MM.1S (cell line): Measurements from ENCODE around the gene MCL1.

ENCODE experiments used
- DNase-seq: peaks from one replicate; pipeline ENCODE4 v3.0.0-alpha.2; 2015
- H2AFZ ChIP-seq: fragments of 300-600 bp; sonication (generic); 2 replicates; pipeline ENCODE4 v1.6.0; 2016; ENCODE audit warnings: antibody characterized with exemption, low read length
- H3F3A ChIP-seq: fragments of 300-600 bp; sonication (generic); 2 replicates; pipeline ENCODE4 v1.6.1; 2016; ENCODE audit warnings: mild to moderate bottlenecking, antibody characterized with exemption, low read length, moderate library complexity, mixed read lengths; ENCODE audit not compliant: insufficient read depth
- H3K27ac ChIP-seq: fragments of 300-600 bp; sonication (generic); 2 replicates; pipeline ENCODE4 v1.5.1; 2016; ENCODE audit warnings: mild to moderate bottlenecking, low read length
- H3K27me3 ChIP-seq: fragments of 300-600 bp; sonication (generic); replicated peaks from 2 replicates; pipeline ENCODE4 v1.6.0; 2016; ENCODE audit warnings: low read length; ENCODE audit not compliant: insufficient read depth
- H3K36me3 ChIP-seq: fragments of 300-600 bp; sonication (generic); replicated peaks from 2 replicates; pipeline ENCODE4 v1.6.1; 2016; ENCODE audit warnings: mild to moderate bottlenecking, low read length, mixed read lengths; ENCODE audit not compliant: insufficient read depth
- H3K4me1 ChIP-seq: fragments of 300-600 bp; sonication (generic); 2 replicates; pipeline ENCODE4 v1.6.1; 2016; ENCODE audit warnings: low read length, mixed read lengths
- H3K4me2 ChIP-seq: fragments of 300-600 bp; sonication (generic); 2 replicates; pipeline ENCODE4 v1.6.0; 2016; ENCODE audit warnings: low read depth, low read length
- H3K4me3 ChIP-seq: fragments of 300-600 bp; sonication (generic); 2 replicates; pipeline ENCODE4 v1.5.1; 2016; ENCODE audit warnings: low read length, mixed read lengths
- H3K79me2 ChIP-seq: fragments of 300-600 bp; sonication (generic); 2 replicates; pipeline ENCODE4 v1.6.1; 2016; ENCODE audit warnings: mixed run types, low read length, mixed read lengths
- H3K9ac ChIP-seq: fragments of 300-600 bp; sonication (generic); 2 replicates; pipeline ENCODE4 v1.6.1; 2016; ENCODE audit warnings: low read length, mixed read lengths
- H3K9me2 ChIP-seq: fragments of 300-600 bp; sonication (generic); replicated peaks from 2 replicates; pipeline ENCODE4 v1.6.1; 2016; ENCODE audit warnings: mild to moderate bottlenecking, low read length, mixed read lengths; ENCODE audit not compliant: insufficient read depth
- H3K9me3 ChIP-seq: fragments of 300-600 bp; sonication (generic); replicated peaks from 2 replicates; pipeline ENCODE4 v1.6.1; 2016; ENCODE audit warnings: mild to moderate bottlenecking, low read length, mixed read lengths; ENCODE audit not compliant: insufficient read depth
- H4K20me1 ChIP-seq: fragments of 300-600 bp; sonication (generic); 2 replicates; pipeline ENCODE4 v1.6.1; 2016; ENCODE audit warnings: mild to moderate bottlenecking, low read length, moderate library complexity, mixed read lengths; ENCODE audit not compliant: insufficient read depth
- CTCF ChIP-seq: fragments of 300-600 bp; sonication (generic); IDR thresholded peaks from 2 replicates; pipeline ENCODE4 v1.5.1; 2016; ENCODE audit warnings: antibody characterized with exemption, low read length, mixed read lengths
- EZH2 ChIP-seq: fragments of 300-600 bp; sonication (generic); optimal IDR thresholded peaks from 2 replicates; pipeline ENCODE3; 2017; ENCODE audit warnings: low read depth, mild to moderate bottlenecking, antibody characterized with exemption, low read length, mixed read lengths
- EZH2phosphoT487 ChIP-seq: fragments of 300-600 bp; sonication (generic); IDR thresholded peaks from 2 replicates; pipeline ENCODE4 v1.6.1; 2018; ENCODE audit warnings: antibody characterized with exemption, low read length

MCL1 gene

GRCh38 chr1:150560011-150560438, 19.4 kb downstream of the MCL1 start:
- H3K9me3 ChIP-seq: no peaks in the 10 kb centered on the region
- H3K36me3 ChIP-seq: no peaks in the 10 kb centered on the region
- peak overlapping the region; percentile 95 for H3K4me2 ChIP-seq
- peak overlapping the region; percentile 95 for H3K27ac ChIP-seq
- peak overlapping the region; percentile 84 for H3K9ac ChIP-seq
- TF ChIP-seq EZH2 (no peak), CTCF (peak; percentile 100), EZH2phosphoT487 (no peak)
- peak overlapping the region; percentile 73 for H3K4me3 ChIP-seq
- peak overlapping the region; percentile 63 for H2AFZ ChIP-seq
- H3K9me2 ChIP-seq: no peaks in the 10 kb centered on the region
- DNase-seq: peak; percentile 88
- peaks cover 40% of the 10 kb centered on the region for H3K4me1 ChIP-seq
- H3K27me3 ChIP-seq: no peaks in the 10 kb centered on the region
- peaks cover 51% of the 10 kb centered on the region for H3F3A ChIP-seq
- H3K79me2 ChIP-seq: 0 out of 2 replicates have a peak, but pooled peaks cover 4% of the 10 kb centered on the region
- H4K20me1 ChIP-seq: no peaks in the 10 kb centered on the region

GRCh38 chr1:150559656-150560010, 19.8 kb downstream of the MCL1 start:
- Histone ChIP-seq H3K36me3 (no peaks in the 10 kb centered on the region), H3K9ac (no peak overlapping the region), H3K9me3 (no peaks in the 10 kb centered on the region), H3K27me3 (no peaks in the 10 kb centered on the region), H2AFZ (peak overlapping the region; percentile 63), H3K4me2 (peak overlapping the region; percentile 95; the same call in 1 of the 2 replicates), H3K79me2 (0 out of 2 replicates have a peak, but pooled peaks cover 4% of the 10 kb centered on the region), H3K27ac (no peak overlapping the region; the same call in 1 of the 2 replicates), H4K20me1 (no peaks in the 10 kb centered on the region), H3F3A (peaks cover 47% of the 10 kb centered on the region), H3K9me2 (no peaks in the 10 kb centered on the region), H3K4me3 (no peak overlapping the region), H3K4me1 (peaks cover 36% of the 10 kb centered on the region)
- DNase-seq: no peak
- TF ChIP-seq EZH2 (no peak), EZH2phosphoT487 (no peak), CTCF (no peak)

GRCh38 chr1:150558761-150559655, 20.4 kb downstream of the MCL1 start:
- H3K9me2 ChIP-seq: no peaks in the 10 kb centered on the region
- H3K27ac ChIP-seq: no peak overlapping the region
- H2AFZ ChIP-seq: no peak overlapping the region
- H3K4me3 ChIP-seq: no peak overlapping the region
- TF ChIP-seq CTCF (no peak), EZH2 (no peak), EZH2phosphoT487 (no peak)
- no peak overlapping the region for H3K9ac ChIP-seq
- no peak for DNase-seq
- peaks cover 41% of the 10 kb centered on the region for H3F3A ChIP-seq
- H3K4me2 ChIP-seq: no peak overlapping the region
- H4K20me1 ChIP-seq: no peaks in the 10 kb centered on the region
- H3K27me3 ChIP-seq: no peaks in the 10 kb centered on the region
- H3K9me3 ChIP-seq: no peaks in the 10 kb centered on the region
- H3K79me2 ChIP-seq: 0 out of 2 replicates have a peak, but pooled peaks cover 4% of the 10 kb centered on the region
- peaks cover 30% of the 10 kb centered on the region for H3K4me1 ChIP-seq
- no peaks in the 10 kb centered on the region for H3K36me3 ChIP-seq
